ENCODE measurements around the gene HMGCS1.
"Not testable (repeated sequence)": the region's sequence is repeated elsewhere in the genome, so short reads cannot be mapped to it uniquely, and the experiment has no call there.

Gene HMGCS1

GRCh38 chr5:43270645-43271044 lies 42.6 kb downstream of the HMGCS1 start:
- Histone ChIP-seq H3K4me3 (ENCODE audit: low read depth, low read length) (no peak overlapping the region), H3K9me3 (ENCODE audit: control insufficient read depth, insufficient read depth, low read length) (no peaks in the 10 kb centered on the region), H3K4me1 (ENCODE audit: control insufficient read depth, insufficient read depth, low read length) (no peaks in the 10 kb centered on the region), H3K9ac (ENCODE audit: low read depth, low read length) (no peak overlapping the region), H3K27me3 (ENCODE audit: control insufficient read depth, insufficient read depth, low read length) (no peaks in the 10 kb centered on the region), H3K36me3 (ENCODE audit: control insufficient read depth, insufficient read depth, low read length) (no peaks in the 10 kb centered on the region)

GRCh38 chr5:43268188-43268820 lies 44.9 kb downstream of the HMGCS1 start:
- Histone ChIP-seq H3K4me1 (ENCODE audit: control insufficient read depth, insufficient read depth, low read length) (no peaks in the 10 kb centered on the region), H3K9ac (ENCODE audit: low read depth, low read length) (no peak overlapping the region), H3K36me3 (ENCODE audit: control insufficient read depth, insufficient read depth, low read length) (no peaks in the 10 kb centered on the region), H3K27me3 (ENCODE audit: control insufficient read depth, insufficient read depth, low read length) (no peaks in the 10 kb centered on the region), H3K9me3 (ENCODE audit: control insufficient read depth, insufficient read depth, low read length) (no peaks in the 10 kb centered on the region), H3K4me3 (ENCODE audit: low read depth, low read length) (no peak overlapping the region)

GRCh38 chr5:43262269-43262668 lies 50.9 kb downstream of the HMGCS1 start:
- not testable (repeated sequence) for H3K4me3 ChIP-seq (ENCODE audit: low read depth, low read length); H3K9ac ChIP-seq (ENCODE audit: low read depth, low read length); H3K36me3 ChIP-seq (ENCODE audit: control insufficient read depth, insufficient read depth, low read length); H3K9me3 ChIP-seq (ENCODE audit: control insufficient read depth, insufficient read depth, low read length); H3K4me1 ChIP-seq (ENCODE audit: control insufficient read depth, insufficient read depth, low read length); H3K27me3 ChIP-seq (ENCODE audit: control insufficient read depth, insufficient read depth, low read length)

GRCh38 chr5:43258116-43258515 lies 55.1 kb downstream of the HMGCS1 start:
- no peak overlapping the region for H3K4me3 ChIP-seq (ENCODE audit: low read depth, low read length)
- H3K9ac ChIP-seq (ENCODE audit: low read depth, low read length), result no peak overlapping the region
- H3K9me3 ChIP-seq (ENCODE audit: control insufficient read depth, insufficient read depth, low read length), result no peaks in the 10 kb centered on the region
- no peaks in the 10 kb centered on the region for H3K36me3 ChIP-seq (ENCODE audit: control insufficient read depth, insufficient read depth, low read length)
- no peaks in the 10 kb centered on the region for H3K27me3 ChIP-seq (ENCODE audit: control insufficient read depth, insufficient read depth, low read length)
- no peaks in the 10 kb centered on the region for H3K4me1 ChIP-seq (ENCODE audit: control insufficient read depth, insufficient read depth, low read length)

- Histone ChIP-seq H3K36me3 (ENCODE audit: control insufficient read depth, insufficient read depth, low read length) (no peaks in the 10 kb centered on the region), H3K4me1 (ENCODE audit: control insufficient read depth, insufficient read depth, low read length) (no peaks in the 10 kb centered on the region), H3K4me3 (ENCODE audit: low read depth, low read length) (no peak overlapping the region), H3K27me3 (ENCODE audit: control insufficient read depth, insufficient read depth, low read length) (no peaks in the 10 kb centered on the region), H3K9me3 (ENCODE audit: control insufficient read depth, insufficient read depth, low read length) (no peaks in the 10 kb centered on the region), H3K9ac (ENCODE audit: low read depth, low read length) (no peak overlapping the region)
Observed at GRCh38 chr5:43256261-43256966, 56.8 kb downstream of the HMGCS1 start.

- H3K9me3 ChIP-seq (ENCODE audit: control insufficient read depth, insufficient read depth, low read length), result no peaks in the 10 kb centered on the region
- no peak overlapping the region for H3K9ac ChIP-seq (ENCODE audit: low read depth, low read length)
- H3K36me3 ChIP-seq (ENCODE audit: control insufficient read depth, insufficient read depth, low read length), result no peaks in the 10 kb centered on the region
- no peaks in the 10 kb centered on the region for H3K27me3 ChIP-seq (ENCODE audit: control insufficient read depth, insufficient read depth, low read length)
- H3K4me1 ChIP-seq (ENCODE audit: control insufficient read depth, insufficient read depth, low read length), result no peaks in the 10 kb centered on the region
- H3K4me3 ChIP-seq (ENCODE audit: low read depth, low read length), result no peak overlapping the region
Observed at GRCh38 chr5:43255704-43256103, 57.5 kb downstream of the HMGCS1 start.

- Histone ChIP-seq H3K27me3 (ENCODE audit: control insufficient read depth, insufficient read depth, low read length) (no peaks in the 10 kb centered on the region), H3K9ac (ENCODE audit: low read depth, low read length) (no peak overlapping the region), H3K36me3 (ENCODE audit: control insufficient read depth, insufficient read depth, low read length) (no peaks in the 10 kb centered on the region), H3K4me1 (ENCODE audit: control insufficient read depth, insufficient read depth, low read length) (no peaks in the 10 kb centered on the region), H3K4me3 (ENCODE audit: low read depth, low read length) (no peak overlapping the region), H3K9me3 (ENCODE audit: control insufficient read depth, insufficient read depth, low read length) (no peaks in the 10 kb centered on the region)
Observed at GRCh38 chr5:43251754-43252153, 61.5 kb downstream of the HMGCS1 start.

GRCh38 chr5:43245724-43246385 lies 67.4 kb downstream of the HMGCS1 start:
- no peaks in the 10 kb centered on the region for H3K4me1 ChIP-seq (ENCODE audit: control insufficient read depth, insufficient read depth, low read length)
- no peak overlapping the region for H3K4me3 ChIP-seq (ENCODE audit: low read depth, low read length)
- no peak overlapping the region for H3K9ac ChIP-seq (ENCODE audit: low read depth, low read length)
- no peaks in the 10 kb centered on the region for H3K27me3 ChIP-seq (ENCODE audit: control insufficient read depth, insufficient read depth, low read length)
- no peaks in the 10 kb centered on the region for H3K9me3 ChIP-seq (ENCODE audit: control insufficient read depth, insufficient read depth, low read length)
- no peaks in the 10 kb centered on the region for H3K36me3 ChIP-seq (ENCODE audit: control insufficient read depth, insufficient read depth, low read length)

- Histone ChIP-seq H3K4me1 (ENCODE audit: control insufficient read depth, insufficient read depth, low read length) (no peaks in the 10 kb centered on the region), H3K4me3 (ENCODE audit: low read depth, low read length) (no peak overlapping the region), H3K9me3 (ENCODE audit: control insufficient read depth, insufficient read depth, low read length) (no peaks in the 10 kb centered on the region), H3K9ac (ENCODE audit: low read depth, low read length) (no peak overlapping the region), H3K36me3 (ENCODE audit: control insufficient read depth, insufficient read depth, low read length) (no peaks in the 10 kb centered on the region), H3K27me3 (ENCODE audit: control insufficient read depth, insufficient read depth, low read length) (no peaks in the 10 kb centered on the region)
Observed at GRCh38 chr5:43244823-43245565, 68.2 kb downstream of the HMGCS1 start.

GRCh38 chr5:43243270-43243669 lies 69.9 kb downstream of the HMGCS1 start:
- H3K36me3 ChIP-seq (ENCODE audit: control insufficient read depth, insufficient read depth, low read length), result no peaks in the 10 kb centered on the region
- no peak overlapping the region for H3K4me3 ChIP-seq (ENCODE audit: low read depth, low read length)
- no peaks in the 10 kb centered on the region for H3K27me3 ChIP-seq (ENCODE audit: control insufficient read depth, insufficient read depth, low read length)
- no peaks in the 10 kb centered on the region for H3K4me1 ChIP-seq (ENCODE audit: control insufficient read depth, insufficient read depth, low read length)
- H3K9me3 ChIP-seq (ENCODE audit: control insufficient read depth, insufficient read depth, low read length), result no peaks in the 10 kb centered on the region
- H3K9ac ChIP-seq (ENCODE audit: low read depth, low read length), result no peak overlapping the region

- Histone ChIP-seq H3K36me3 (ENCODE audit: control insufficient read depth, insufficient read depth, low read length) (no peaks in the 10 kb centered on the region), H3K9me3 (ENCODE audit: control insufficient read depth, insufficient read depth, low read length) (no peaks in the 10 kb centered on the region), H3K27me3 (ENCODE audit: control insufficient read depth, insufficient read depth, low read length) (no peaks in the 10 kb centered on the region), H3K4me3 (ENCODE audit: low read depth, low read length) (no peak overlapping the region), H3K4me1 (ENCODE audit: control insufficient read depth, insufficient read depth, low read length) (no peaks in the 10 kb centered on the region), H3K9ac (ENCODE audit: low read depth, low read length) (no peak overlapping the region)
Observed at GRCh38 chr5:43242196-43242595, 71.0 kb downstream of the HMGCS1 start.
